DOHH2 (cell line): Measurements from ENCODE around the gene NAT8L.

Experiments used
- H3F3A ChIP-seq: fragments of 200-600 bp; sonication (generic), shearing (Covaris generic); 2 replicates; pipeline ENCODE4 v1.6.0; 2016; ENCODE audit warnings: antibody characterized with exemption, mild to moderate bottlenecking; ENCODE audit not compliant: control insufficient read depth, insufficient read depth
- H3K27ac ChIP-seq: fragments of 200-600 bp; sonication (generic); 2 replicates; pipeline ENCODE4 v1.5.1; 2014; ENCODE audit warnings: low read depth, mild to moderate bottlenecking, low read length, moderate library complexity
- H3K27me3 ChIP-seq: fragments of 200-600 bp; sonication (generic); 2 replicates; pipeline ENCODE4 v1.6.1; 2014; ENCODE audit warnings: mild to moderate bottlenecking, low read length, mixed read lengths; ENCODE audit not compliant: control insufficient read depth
- H3K36me3 ChIP-seq: fragments of 200-600 bp; sonication (generic); 2 replicates; pipeline ENCODE4 v1.6.1; 2014; ENCODE audit warnings: mild to moderate bottlenecking, low read length, moderate library complexity, mixed read lengths; ENCODE audit not compliant: control insufficient read depth
- H3K4me1 ChIP-seq: fragments of 200-600 bp; sonication (generic); 2 replicates; pipeline ENCODE4 v1.6.1; 2014; ENCODE audit warnings: mild to moderate bottlenecking, low read length, mixed read lengths; ENCODE audit not compliant: control insufficient read depth
- H3K4me2 ChIP-seq: fragments of 200-600 bp; sonication (generic); 2 replicates; pipeline ENCODE4 v1.6.0; 2014; ENCODE audit warnings: mild to moderate bottlenecking, low read length, moderate library complexity
- H3K4me3 ChIP-seq: fragments of 200-600 bp; sonication (generic); 2 replicates; pipeline ENCODE4 v1.5.1; 2014; ENCODE audit warnings: mild to moderate bottlenecking, low read length, mixed read lengths
- H3K79me2 ChIP-seq: fragments of 200-600 bp; sonication (generic); 2 replicates; pipeline ENCODE4 v1.6.1; 2014; ENCODE audit warnings: mild to moderate bottlenecking, low read length, mixed read lengths; ENCODE audit not compliant: control insufficient read depth
- H3K9me2 ChIP-seq: fragments of 200-600 bp; sonication (generic); replicated peaks from 2 replicates; pipeline ENCODE4 v1.6.1; 2014; ENCODE audit warnings: mild to moderate bottlenecking, low read length, mixed read lengths; ENCODE audit not compliant: control insufficient read depth
- H3K9me3 ChIP-seq: fragments of 200-600 bp; sonication (generic); 2 replicates; pipeline ENCODE4 v1.6.1; 2014; ENCODE audit warnings: antibody characterized with exemption, low read length, mixed read lengths; ENCODE audit not compliant: control insufficient read depth, insufficient read depth
- H4K20me1 ChIP-seq: fragments of 200-600 bp; sonication (generic); 2 replicates; pipeline ENCODE4 v1.6.0; 2014; ENCODE audit warnings: low read depth, mild to moderate bottlenecking, antibody characterized with exemption, low read length, moderate library complexity; ENCODE audit not compliant: control insufficient read depth, insufficient read depth
- EZH2phosphoT487 ChIP-seq: fragments of 200-600 bp; sonication (generic); IDR thresholded peaks from 2 replicates; pipeline ENCODE4 v1.6.1; 2017; ENCODE audit warnings: borderline replicate concordance, mild to moderate bottlenecking, antibody characterized with exemption, low read length, moderate library complexity, mixed read lengths
- TF ChIP-seq, protein P1 (sequence below): fragments of 200-600 bp; sonication (generic); IDR thresholded peaks from one replicate; pipeline ENCODE4 v1.5.1; 2014; ENCODE audit warnings: antibody characterized with exemption, mild to moderate bottlenecking, low read depth, low read length; ENCODE audit not compliant: poor library complexity, severe bottlenecking

NAT8L gene

GRCh38 chr4:2078584-2078983 lies 19.5 kb downstream of the NAT8L start:
- no peaks in the 10 kb centered on the region for H4K20me1 ChIP-seq
- no peak overlapping the region for H3K4me3 ChIP-seq
- H3K4me2 ChIP-seq, result no peak overlapping the region
- no peak overlapping the region for H3K27ac ChIP-seq
- TF ChIP-seq, protein P1, sequence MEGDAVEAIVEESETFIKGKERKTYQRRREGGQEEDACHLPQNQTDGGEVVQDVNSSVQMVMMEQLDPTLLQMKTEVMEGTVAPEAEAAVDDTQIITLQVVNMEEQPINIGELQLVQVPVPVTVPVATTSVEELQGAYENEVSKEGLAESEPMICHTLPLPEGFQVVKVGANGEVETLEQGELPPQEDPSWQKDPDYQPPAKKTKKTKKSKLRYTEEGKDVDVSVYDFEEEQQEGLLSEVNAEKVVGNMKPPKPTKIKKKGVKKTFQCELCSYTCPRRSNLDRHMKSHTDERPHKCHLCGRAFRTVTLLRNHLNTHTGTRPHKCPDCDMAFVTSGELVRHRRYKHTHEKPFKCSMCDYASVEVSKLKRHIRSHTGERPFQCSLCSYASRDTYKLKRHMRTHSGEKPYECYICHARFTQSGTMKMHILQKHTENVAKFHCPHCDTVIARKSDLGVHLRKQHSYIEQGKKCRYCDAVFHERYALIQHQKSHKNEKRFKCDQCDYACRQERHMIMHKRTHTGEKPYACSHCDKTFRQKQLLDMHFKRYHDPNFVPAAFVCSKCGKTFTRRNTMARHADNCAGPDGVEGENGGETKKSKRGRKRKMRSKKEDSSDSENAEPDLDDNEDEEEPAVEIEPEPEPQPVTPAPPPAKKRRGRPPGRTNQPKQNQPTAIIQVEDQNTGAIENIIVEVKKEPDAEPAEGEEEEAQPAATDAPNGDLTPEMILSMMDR, result no peak
- TF ChIP-seq EZH2phosphoT487, result no peak
- H3F3A ChIP-seq, result no peaks in the 10 kb centered on the region
- H3K36me3 ChIP-seq, result no peaks in the 10 kb centered on the region
- no peaks in the 10 kb centered on the region for H3K9me2 ChIP-seq
- 0 out of 2 replicates have a peak, but pooled peaks cover 3% of the 10 kb centered on the region for H3K27me3 ChIP-seq
- no peaks in the 10 kb centered on the region for H3K79me2 ChIP-seq
- H3K4me1 ChIP-seq, result no peaks in the 10 kb centered on the region
- no peaks in the 10 kb centered on the region for H3K9me3 ChIP-seq

GRCh38 chr4:2079006-2079405 lies 19.9 kb downstream of the NAT8L start:
- TF ChIP-seq EZH2phosphoT487, result no peak
- TF ChIP-seq, protein P1, result no peak
- Histone ChIP-seq H3K27ac (no peak overlapping the region), H3K27me3 (0 out of 2 replicates have a peak, but pooled peaks cover 3% of the 10 kb centered on the region), H3K9me3 (no peaks in the 10 kb centered on the region), H3K9me2 (no peaks in the 10 kb centered on the region), H3K36me3 (no peaks in the 10 kb centered on the region), H3K4me1 (no peaks in the 10 kb centered on the region), H3F3A (no peaks in the 10 kb centered on the region), H3K79me2 (no peaks in the 10 kb centered on the region), H3K4me3 (no peak overlapping the region), H3K4me2 (no peak overlapping the region), H4K20me1 (no peaks in the 10 kb centered on the region)

GRCh38 chr4:2079926-2080325 lies 20.8 kb downstream of the NAT8L start:
- Histone ChIP-seq H3K9me3 (no peaks in the 10 kb centered on the region), H3K36me3 (no peaks in the 10 kb centered on the region), H3K9me2 (no peaks in the 10 kb centered on the region), H3K4me1 (no peaks in the 10 kb centered on the region), H3K4me3 (no peak overlapping the region), H3K27ac (no peak overlapping the region), H3K27me3 (0 out of 2 replicates have a peak, but pooled peaks cover 3% of the 10 kb centered on the region), H4K20me1 (no peaks in the 10 kb centered on the region), H3F3A (no peaks in the 10 kb centered on the region), H3K79me2 (no peaks in the 10 kb centered on the region), H3K4me2 (no peak overlapping the region)
- TF ChIP-seq EZH2phosphoT487, result no peak
- TF ChIP-seq, protein P1, result no peak
